GM23338 (cell line): Measurements from ENCODE around the gene IGSF21. TPM values are rescaled to one million over a fixed set of nuclear protein-coding genes. Genes with fewer than 3 reads are reported as not detected.

Experiments
- ATAC-seq: fragments of 200-7000 bp; cut with Tn5 transposase; 3 replicates; pipeline ENCODE4 v1.9.1; 2020
- DNase-seq: peaks from one replicate; pipeline ENCODE4 v3.0.0-alpha.2; 2015; ENCODE audit warnings: low spot score
- H2AFZ ChIP-seq: fragments of 200-600 bp; sonication (generic); 2 replicates; pipeline ENCODE4 v1.8.0; 2016; ENCODE audit warnings: antibody characterized with exemption, mild to moderate bottlenecking, moderate library complexity
- H3F3A ChIP-seq: fragments of 200-600 bp; sonication (generic); replicated peaks from 2 replicates; pipeline ENCODE4 v1.8.0; 2017; ENCODE audit warnings: antibody characterized with exemption, mixed run types, low read depth
- H3K27ac ChIP-seq: fragments of 200-600 bp; sonication (generic); 2 replicates; pipeline ENCODE4 v1.6.1; 2016; ENCODE audit warnings: low read depth
- H3K27me3 ChIP-seq: fragments of 200-600 bp; sonication (generic); 2 replicates; pipeline ENCODE4 v1.8.0; 2016; ENCODE audit warnings: mild to moderate bottlenecking, mixed run types, moderate library complexity; ENCODE audit not compliant: insufficient read depth
- H3K36me3 ChIP-seq: fragments of 200-600 bp; sonication (generic); 2 replicates; pipeline ENCODE4 v1.8.0; 2016; ENCODE audit warnings: mild to moderate bottlenecking; ENCODE audit not compliant: insufficient read depth
- H3K4me1 ChIP-seq: fragments of 200-600 bp; sonication (generic); 2 replicates; pipeline ENCODE4 v1.8.0; 2016; ENCODE audit warnings: mild to moderate bottlenecking, moderate library complexity; ENCODE audit not compliant: insufficient read depth
- H3K4me2 ChIP-seq: fragments of 200-600 bp; sonication (generic); 2 replicates; pipeline ENCODE4 v1.7.1; 2017; ENCODE audit warnings: mixed run types
- H3K4me3 ChIP-seq: fragments of 200-600 bp; sonication (generic); 2 replicates; pipeline ENCODE4 v1.6.1; 2016; ENCODE audit warnings: mixed run types
- H3K79me2 ChIP-seq: fragments of 200-600 bp; sonication (generic); replicated peaks from 2 replicates; pipeline ENCODE4 v1.8.0; 2017; ENCODE audit warnings: mild to moderate bottlenecking; ENCODE audit not compliant: insufficient read depth
- H3K9me2 ChIP-seq: fragments of 200-600 bp; sonication (generic); 2 replicates; pipeline ENCODE4 v1.8.0; 2017; ENCODE audit not compliant: insufficient read depth
- H4K20me1 ChIP-seq: fragments of 200-600 bp; sonication (generic); replicated peaks from 2 replicates; pipeline ENCODE4 v1.8.0; 2017; ENCODE audit warnings: mild to moderate bottlenecking; ENCODE audit not compliant: insufficient read depth
- H3K27ac Mint-ChIP-seq: 2 replicates; pipeline ENCODE4 v1.8.0; 2020; ENCODE audit warnings: inconsistent platforms, mild to moderate bottlenecking, moderate library complexity, mixed read lengths
- H3K27me3 Mint-ChIP-seq: 3 replicates; pipeline ENCODE4 v1.8.0; 2022; ENCODE audit warnings: low read depth, mild to moderate bottlenecking, moderate library complexity, mixed read lengths, inconsistent platforms; ENCODE audit not compliant: insufficient read depth, poor library complexity
- H3K36me3 Mint-ChIP-seq: 3 replicates; pipeline ENCODE4 v1.8.0; 2021; ENCODE audit warnings: low read depth, mild to moderate bottlenecking, inconsistent platforms, moderate library complexity, mixed read lengths
- H3K4me1 Mint-ChIP-seq: 3 replicates; pipeline ENCODE4 v1.8.0; 2020; ENCODE audit warnings: mild to moderate bottlenecking, inconsistent platforms, mixed read lengths
- H3K4me3 Mint-ChIP-seq: 3 replicates; pipeline ENCODE4 v1.8.0; 2021; ENCODE audit warnings: moderate library complexity, mild to moderate bottlenecking, inconsistent platforms, mixed read lengths
- H3K9me3 Mint-ChIP-seq: 3 replicates; pipeline ENCODE4 v1.8.0; 2020; ENCODE audit warnings: moderate library complexity, mild to moderate bottlenecking, inconsistent platforms, mixed read lengths
- CREB1 ChIP-seq: fragments of 250-450 bp; sonication (Bioruptor Pico); IDR thresholded peaks from 2 replicates; pipeline ENCODE4 v1.5.0; 2020; ENCODE audit warnings: low read depth, mild to moderate bottlenecking, moderate library complexity
- CTCF ChIP-seq, 2 experiments: fragments of 200-600 bp in 1 of 2; sonication (generic) in 1 of 2; conservative IDR thresholded peaks; 2 replicates each; pipeline versions ENCODE4 v1.5.1 to v1.6.1; 2016 to 2017; ENCODE audit warnings: antibody characterized with exemption in 2 of 2, low read depth in 2 of 2, mild to moderate bottlenecking in 2 of 2, moderate library complexity in 1 of 2
- ETS1 ChIP-seq: IDR thresholded peaks from 2 replicates; pipeline ENCODE4 v1.6.1; 2016; ENCODE audit warnings: antibody characterized with exemption
- EZH2 ChIP-seq: fragments of 200-600 bp; sonication (generic); IDR thresholded peaks from one replicate; pipeline ENCODE4 v1.8.0; 2017; ENCODE audit warnings: antibody characterized with exemption, mild to moderate bottlenecking, low read depth; ENCODE audit not compliant: unreplicated experiment
- EZH2phosphoT487 ChIP-seq: fragments of 200-600 bp; sonication (generic); IDR thresholded peaks from one replicate; pipeline ENCODE4 v1.8.1; 2018; ENCODE audit warnings: antibody characterized with exemption; ENCODE audit not compliant: unreplicated experiment
- JUNB ChIP-seq: IDR thresholded peaks from one replicate; pipeline ENCODE4 v1.6.1; 2016; ENCODE audit warnings: antibody characterized with exemption; ENCODE audit not compliant: unreplicated experiment
- NANOG ChIP-seq: IDR thresholded peaks from 2 replicates; pipeline ENCODE4 v1.6.1; 2016; ENCODE audit warnings: antibody characterized with exemption, borderline replicate concordance
- POLR2AphosphoS5 ChIP-seq: IDR thresholded peaks from 2 replicates; pipeline ENCODE4 v1.6.1; 2016; ENCODE audit warnings: antibody characterized with exemption, low read depth
- REST ChIP-seq: IDR thresholded peaks from one replicate; pipeline ENCODE4 v1.6.1; 2018; ENCODE audit warnings: antibody characterized with exemption; ENCODE audit not compliant: unreplicated experiment
- STAT1 ChIP-seq: IDR thresholded peaks from one replicate; pipeline ENCODE4 v1.6.1; 2016; ENCODE audit warnings: antibody characterized with exemption; ENCODE audit not compliant: unreplicated experiment
- ZNF114 ChIP-seq: fragments of 250-450 bp; sonication (Bioruptor Pico); IDR thresholded peaks from 2 replicates; pipeline ENCODE4 v1.5.0; 2020; ENCODE audit warnings: mild to moderate bottlenecking, moderate library complexity
- ZNF331 ChIP-seq: fragments of 250-450 bp; sonication (Bioruptor Pico); IDR thresholded peaks from 2 replicates; pipeline ENCODE4 v1.5.0; 2020; ENCODE audit warnings: low read depth, mild to moderate bottlenecking, moderate library complexity
- ZNF462 ChIP-seq: fragments of 250-450 bp; sonication (Bioruptor Pico); IDR thresholded peaks from 2 replicates; pipeline ENCODE4 v1.5.0; 2020; ENCODE audit warnings: mild to moderate bottlenecking, moderate library complexity
- polyA plus RNA-seq: library from polyadenylated mRNA; unstranded; fragments of >200 nt; fragmentation: Nextera tagmentation; extraction: Ambion mirVana; gene quantifications from 2 replicates; pipeline ENCODE4 v1.2.1, GENCODE V29; 2016
- total RNA-seq: library from RNA; depleted of rRNA; stranded (reverse); fragments of >200 nt; shearing (Covaris generic); gene quantifications from 2 replicates; pipeline ENCODE4 v1.2.3, GENCODE V29; 2014

IGSF21 gene
- total and polyA plus RNA-seq, 2 experiments from 2014 or later = 15.6 to 15.7 TPM

- 0 out of 2 replicates have a peak, but pooled peaks cover 5% of the 10 kb centered on the region for H3K79me2 ChIP-seq
- DNase-seq = no peak
- no peak overlapping the region for H3K4me3 ChIP-seq
- Mint-ChIP-seq H3K4me1 (peaks cover 84% of the 10 kb centered on the region), H3K27ac (no peak overlapping the region), H3K27me3 (peaks cover 32% of the 10 kb centered on the region), H3K9me3 (peaks cover 6% of the 10 kb centered on the region), H3K36me3 (peaks cover 18% of the 10 kb centered on the region), H3K4me3 (no peak overlapping the region)
- no peaks in the 10 kb centered on the region for H3K27me3 ChIP-seq
- H3K4me2 ChIP-seq = no peak overlapping the region
- H3F3A ChIP-seq = peaks cover 20% of the 10 kb centered on the region; the same call in 1 of the 2 replicates
- H3K9me2 ChIP-seq = peaks cover 10% of the 10 kb centered on the region; the same call in 1 of the 2 replicates
- no peak overlapping the region for H3K27ac ChIP-seq
- no peaks in the 10 kb centered on the region for H3K36me3 ChIP-seq
- H2AFZ ChIP-seq = no peak overlapping the region
- ATAC-seq = no peak
- TF ChIP-seq ZNF331 (CRISPR knock-in tag) (no peak), CREB1 (CRISPR knock-in tag) (no peak), POLR2AphosphoS5 (no peak), ZNF462 (CRISPR knock-in tag) (no peak), NANOG (no peak), JUNB (no peak), STAT1 (no peak), ETS1 (no peak), REST (no peak), EZH2 (no peak), ZNF114 (CRISPR knock-in tag) (no peak), CTCF (conservative IDR thresholded peaks at IDR 0.05; ENCODE audit: low read depth in 2 of 2) (no peak), EZH2phosphoT487 (no peak)
- H3K4me1 ChIP-seq = peaks cover 41% of the 10 kb centered on the region
- H4K20me1 ChIP-seq = no peaks in the 10 kb centered on the region
Observed at GRCh38 chr1:18292531-18292930, 184.9 kb downstream of the IGSF21 start.
